ENCODE data around the gene GRIN2A.

DNA sequence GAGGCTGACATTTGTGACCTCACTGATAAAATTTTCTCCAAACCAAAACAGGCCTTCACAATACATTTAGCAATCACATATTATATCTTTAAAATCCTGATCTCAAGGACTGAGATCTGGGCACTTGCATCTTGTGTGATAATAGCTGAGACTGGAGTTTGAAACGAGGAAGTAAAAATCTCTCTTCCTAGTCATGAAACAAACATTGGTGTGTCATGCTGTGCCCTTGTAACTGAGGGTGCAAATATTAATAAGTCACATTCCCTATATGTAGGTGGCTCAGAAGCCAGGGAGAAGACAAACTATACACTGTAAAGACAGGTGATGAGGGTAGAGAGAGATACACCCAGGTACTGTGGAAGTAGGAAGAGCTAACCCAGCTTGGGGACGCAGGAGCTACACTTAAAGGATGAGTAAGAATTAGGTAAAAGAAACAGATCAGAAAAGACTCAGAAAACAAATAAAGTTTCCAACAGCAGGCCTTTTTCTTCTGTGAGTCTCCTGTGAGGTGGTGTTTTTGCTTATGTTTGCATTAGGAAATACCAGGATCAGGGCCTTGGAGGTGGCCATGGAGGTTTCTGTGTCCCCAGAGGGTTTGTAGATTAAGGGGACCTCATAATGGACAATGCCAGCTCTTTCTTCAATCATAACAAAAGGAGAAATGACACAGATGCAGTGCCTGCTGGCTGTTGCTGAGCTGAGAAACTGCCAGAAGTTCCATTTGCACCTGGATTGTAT lies 335.7 kb downstream of the GRIN2A start:
- TF ChIP-seq, protein P1, sequence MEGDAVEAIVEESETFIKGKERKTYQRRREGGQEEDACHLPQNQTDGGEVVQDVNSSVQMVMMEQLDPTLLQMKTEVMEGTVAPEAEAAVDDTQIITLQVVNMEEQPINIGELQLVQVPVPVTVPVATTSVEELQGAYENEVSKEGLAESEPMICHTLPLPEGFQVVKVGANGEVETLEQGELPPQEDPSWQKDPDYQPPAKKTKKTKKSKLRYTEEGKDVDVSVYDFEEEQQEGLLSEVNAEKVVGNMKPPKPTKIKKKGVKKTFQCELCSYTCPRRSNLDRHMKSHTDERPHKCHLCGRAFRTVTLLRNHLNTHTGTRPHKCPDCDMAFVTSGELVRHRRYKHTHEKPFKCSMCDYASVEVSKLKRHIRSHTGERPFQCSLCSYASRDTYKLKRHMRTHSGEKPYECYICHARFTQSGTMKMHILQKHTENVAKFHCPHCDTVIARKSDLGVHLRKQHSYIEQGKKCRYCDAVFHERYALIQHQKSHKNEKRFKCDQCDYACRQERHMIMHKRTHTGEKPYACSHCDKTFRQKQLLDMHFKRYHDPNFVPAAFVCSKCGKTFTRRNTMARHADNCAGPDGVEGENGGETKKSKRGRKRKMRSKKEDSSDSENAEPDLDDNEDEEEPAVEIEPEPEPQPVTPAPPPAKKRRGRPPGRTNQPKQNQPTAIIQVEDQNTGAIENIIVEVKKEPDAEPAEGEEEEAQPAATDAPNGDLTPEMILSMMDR (IDR thresholded peaks at IDR 0.05): no peak
- TF ChIP-seq EZH2 (IDR thresholded peaks at IDR 0.05; ENCODE audit: borderline replicate concordance, insufficient read depth, low read depth, low read length, poor library complexity, severe bottlenecking): no peak
